DMS114 treated with DMSO at 0.1 percent for 48 hours (cell line): ENCODE results near the gene EEF2.

ENCODE experiments used
- DNase-seq: peaks from one replicate; lab custom pipeline; 2025; ENCODE audit not compliant: unreplicated experiment; lab: John Stamatoyannopoulos, UW

Gene EEF2

GRCh38 chr19:3986260-3987041 lies 1.2 kb upstream of the EEF2 start:
- peak; percentile 74 for DNase-seq

GRCh38 chr19:3985643-3986259 lies 488 bp upstream of the EEF2 start:
- no peak for DNase-seq

- DNase-seq: no peak
Observed at GRCh38 chr19:3984584-3984907, 717 bp downstream of the EEF2 start.

- DNase-seq: no peak
Observed at GRCh38 chr19:3983936-3984583, 1.2 kb downstream of the EEF2 start.

GRCh38 chr19:3983542-3983914 lies 1.7 kb downstream of the EEF2 start:
- DNase-seq: no peak

- no peak for DNase-seq
Observed at GRCh38 chr19:3982701-3983541, 2.3 kb downstream of the EEF2 start.

GRCh38 chr19:3981736-3982681 lies 3.3 kb downstream of the EEF2 start:
- DNase-seq: no peak

- no peak for DNase-seq
Observed at GRCh38 chr19:3981373-3981735, 3.9 kb downstream of the EEF2 start.

- DNase-seq: no peak
Observed at GRCh38 chr19:3980353-3981251, 4.7 kb downstream of the EEF2 start.

GRCh38 chr19:3979674-3980352 lies 5.5 kb downstream of the EEF2 start:
- DNase-seq: no peak

GRCh38 chr19:3979289-3979673 lies 6.0 kb downstream of the EEF2 start:
- DNase-seq: no peak

- DNase-seq: no peak
Observed at GRCh38 chr19:3978145-3978544, 7.1 kb downstream of the EEF2 start.

- DNase-seq: no peak
Observed at GRCh38 chr19:3977242-3978143, 7.8 kb downstream of the EEF2 start.

- DNase-seq: no peak
Observed at GRCh38 chr19:3976495-3977241, 8.6 kb downstream of the EEF2 start.

GRCh38 chr19:3975637-3976087 lies 9.6 kb downstream of the EEF2 start:
- no peak for DNase-seq

GRCh38 chr19:3975144-3975543 lies 10.1 kb downstream of the EEF2 start:
- DNase-seq: no peak
